PC-9 (cell line): ENCODE results near the gene LHX6. TPM values are rescaled to one million over a fixed set of nuclear protein-coding genes. Genes with fewer than 3 reads are reported as not detected.

Source experiments
- BruUV-seq: library from RNA; stranded (reverse); fragments of 400-500 nt; replicated peaks from 2 replicates; lab custom pipeline; 2021; lab: Mats Ljungman, UMichigan
- CTCF ChIA-PET: fragments of 300-600 bp; sonication (Branson Sonifier 250); formaldehyde crosslinking; loops from one replicate; lab custom pipeline; 2022; ENCODE audit warnings: antibody characterized with exemption; lab: Charles Lee
- POLR2A ChIA-PET: fragments of 300-600 bp; sonication (Branson Sonifier 250); formaldehyde crosslinking; loops from one replicate; lab custom pipeline; 2022; ENCODE audit warnings: antibody characterized with exemption; ENCODE audit not compliant: unreplicated experiment; lab: Charles Lee
- DNase-seq, 2 experiments: peaks; one replicate each; pipeline versions ENCODE4 v3.0.0 to v3.0.0-alpha.2; 2015 to 2022; ENCODE audit warnings: mixed read lengths in 1 of 2
- H2AFZ ChIP-seq: fragments of 200-600 bp; sonication (generic); 2 replicates; pipeline ENCODE4 v1.8.1; 2017; ENCODE audit warnings: antibody characterized with exemption
- H3F3A ChIP-seq: fragments of 200-600 bp; sonication (generic); 2 replicates; pipeline ENCODE4 v1.8.1; 2017; ENCODE audit warnings: antibody characterized with exemption, mild to moderate bottlenecking, low read depth; ENCODE audit not compliant: insufficient read depth
- H3K27ac ChIP-seq: fragments of 200-600 bp; sonication (generic); 2 replicates; pipeline ENCODE4 v1.6.1; 2016; ENCODE audit warnings: mixed run types
- H3K27me3 ChIP-seq: fragments of 200-600 bp; sonication (generic); 2 replicates; pipeline ENCODE4 v1.6.1; 2016; ENCODE audit warnings: low read depth, mixed run types; ENCODE audit not compliant: insufficient read depth
- H3K36me3 ChIP-seq: fragments of 200-600 bp; sonication (generic); 2 replicates; pipeline ENCODE4 v1.6.1; 2016; ENCODE audit warnings: low read depth, mixed run types
- H3K4me1 ChIP-seq: fragments of 200-600 bp; sonication (generic); replicated peaks from 2 replicates; pipeline ENCODE4 v1.6.1; 2016; ENCODE audit warnings: mixed run types; ENCODE audit not compliant: insufficient read depth
- H3K4me2 ChIP-seq: fragments of 200-600 bp; sonication (generic); 2 replicates; pipeline ENCODE4 v1.6.1; 2017; ENCODE audit warnings: mixed run types
- H3K4me3 ChIP-seq: fragments of 200-600 bp; sonication (generic); 2 replicates; pipeline ENCODE4 v1.6.1; 2016; ENCODE audit warnings: mixed run types
- H3K79me2 ChIP-seq: fragments of 200-600 bp; sonication (generic); 2 replicates; pipeline ENCODE4 v1.6.1; 2017; ENCODE audit warnings: low read depth, mixed run types
- H3K9me2 ChIP-seq: fragments of 200-600 bp; sonication (generic); 2 replicates; pipeline ENCODE4 v1.8.1; 2017; ENCODE audit warnings: mild to moderate bottlenecking; ENCODE audit not compliant: insufficient read depth
- H3K9me3 ChIP-seq: fragments of 200-600 bp; sonication (generic); 2 replicates; pipeline ENCODE4 v1.8.1; 2016; ENCODE audit warnings: low read depth; ENCODE audit not compliant: insufficient read depth
- H4K20me1 ChIP-seq: fragments of 200-600 bp; sonication (generic); 2 replicates; pipeline ENCODE4 v1.8.1; 2017; ENCODE audit not compliant: insufficient read depth
- EZH2 ChIP-seq: fragments of 200-600 bp; sonication (generic); IDR thresholded peaks from 2 replicates; pipeline ENCODE4 v1.8.0; 2017; ENCODE audit warnings: antibody characterized with exemption, low read depth
- intact Hi-C: fragments of 100-400 bp; cut with micrococcal nuclease; formaldehyde crosslinking; loops from one replicate; pipeline ENCODE4 v1.10.0; 2022; ENCODE audit not compliant: unreplicated experiment
- total RNA-seq: library from RNA; stranded (reverse); gene quantifications from 2 replicates; pipeline ENCODE4 v1.2.3, GENCODE V29; 2021
- TF ChIP-seq, protein P1 (sequence below): fragments of 200-600 bp; sonication (generic); conservative IDR thresholded peaks from 2 replicates; pipeline ENCODE4 v1.6.1; 2017; ENCODE audit warnings: mixed run types, antibody characterized with exemption, mild to moderate bottlenecking, moderate library complexity

Gene LHX6
- total RNA-seq, 1 experiment from 2014 or later = not detected

DNA sequence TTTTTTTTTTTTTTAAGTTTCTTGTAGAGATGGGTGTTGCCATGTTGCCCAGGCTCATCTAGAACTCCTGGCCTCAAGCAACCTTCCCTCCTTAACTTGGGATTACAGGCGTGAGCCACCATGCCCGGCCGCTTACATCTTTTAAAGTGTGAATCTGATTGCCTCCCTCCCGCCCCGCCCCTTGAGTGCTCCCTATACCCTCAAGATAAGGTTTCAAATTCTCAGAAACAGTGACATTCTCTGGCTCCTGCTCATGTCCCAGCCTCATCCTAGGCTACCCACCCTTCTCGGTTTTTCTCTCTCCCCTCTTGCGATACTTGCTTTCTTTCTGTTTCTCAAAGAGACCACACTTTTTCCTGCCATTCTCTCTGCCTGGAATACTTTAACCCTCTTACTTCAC lies 56.6 kb downstream of the LHX6 start:
- Histone ChIP-seq H3K4me3 (no peak overlapping the region), H3K9me2 (no peaks in the 10 kb centered on the region), H3K4me1 (no peaks in the 10 kb centered on the region), H3F3A (no peaks in the 10 kb centered on the region), H2AFZ (no peak overlapping the region), H4K20me1 (no peaks in the 10 kb centered on the region), H3K27me3 (peaks cover 85% of the 10 kb centered on the region), H3K27ac (no peak overlapping the region), H3K4me2 (no peak overlapping the region), H3K36me3 (no peaks in the 10 kb centered on the region), H3K9me3 (no peaks in the 10 kb centered on the region), H3K79me2 (no peaks in the 10 kb centered on the region)
- DNase-seq = no peak
- intact Hi-C loops = no loop called here
- POLR2A ChIA-PET = no interaction called here
- BruUV-seq = no TSS peak
- no peak for TF ChIP-seq EZH2
- TF ChIP-seq, protein P1, sequence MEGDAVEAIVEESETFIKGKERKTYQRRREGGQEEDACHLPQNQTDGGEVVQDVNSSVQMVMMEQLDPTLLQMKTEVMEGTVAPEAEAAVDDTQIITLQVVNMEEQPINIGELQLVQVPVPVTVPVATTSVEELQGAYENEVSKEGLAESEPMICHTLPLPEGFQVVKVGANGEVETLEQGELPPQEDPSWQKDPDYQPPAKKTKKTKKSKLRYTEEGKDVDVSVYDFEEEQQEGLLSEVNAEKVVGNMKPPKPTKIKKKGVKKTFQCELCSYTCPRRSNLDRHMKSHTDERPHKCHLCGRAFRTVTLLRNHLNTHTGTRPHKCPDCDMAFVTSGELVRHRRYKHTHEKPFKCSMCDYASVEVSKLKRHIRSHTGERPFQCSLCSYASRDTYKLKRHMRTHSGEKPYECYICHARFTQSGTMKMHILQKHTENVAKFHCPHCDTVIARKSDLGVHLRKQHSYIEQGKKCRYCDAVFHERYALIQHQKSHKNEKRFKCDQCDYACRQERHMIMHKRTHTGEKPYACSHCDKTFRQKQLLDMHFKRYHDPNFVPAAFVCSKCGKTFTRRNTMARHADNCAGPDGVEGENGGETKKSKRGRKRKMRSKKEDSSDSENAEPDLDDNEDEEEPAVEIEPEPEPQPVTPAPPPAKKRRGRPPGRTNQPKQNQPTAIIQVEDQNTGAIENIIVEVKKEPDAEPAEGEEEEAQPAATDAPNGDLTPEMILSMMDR = no peak
- CTCF ChIA-PET = interaction anchor here (0.5 kb wide), 1 partner anchor 59 kb away, joined by 3 read pairs; no protein-coding TSS in a partner anchor

DNA sequence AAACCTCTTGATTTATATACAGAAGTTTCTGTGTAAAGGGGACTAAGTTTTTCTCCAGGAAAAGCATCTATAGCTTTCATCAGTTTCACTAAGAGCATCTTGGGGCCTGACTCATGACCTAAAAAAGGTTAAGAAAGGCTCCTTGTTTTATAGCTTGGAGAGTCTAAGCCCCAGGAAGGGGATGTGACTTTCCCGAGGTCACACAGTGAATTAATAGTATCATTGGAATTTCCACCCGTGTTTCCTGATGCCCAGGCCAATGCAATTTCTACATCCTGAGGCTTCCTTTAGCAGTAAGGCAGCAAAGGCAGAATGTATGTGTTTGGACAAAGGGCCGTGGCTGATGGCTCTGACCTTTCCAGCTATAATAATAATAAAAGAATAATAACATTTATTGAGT lies 60.4 kb downstream of the LHX6 start:
- ChIA-PET POLR2A (no interaction called here), CTCF (no interaction called here)
- Histone ChIP-seq H3K79me2 (no peaks in the 10 kb centered on the region), H3K9me2 (no peaks in the 10 kb centered on the region), H2AFZ (no peak overlapping the region), H3K36me3 (no peaks in the 10 kb centered on the region), H3K27ac (no peak overlapping the region), H3F3A (no peaks in the 10 kb centered on the region), H3K4me3 (no peak overlapping the region), H3K4me1 (no peaks in the 10 kb centered on the region), H3K4me2 (no peak overlapping the region), H3K9me3 (no peaks in the 10 kb centered on the region), H3K27me3 (peaks cover 93% of the 10 kb centered on the region), H4K20me1 (no peaks in the 10 kb centered on the region)
- BruUV-seq = no TSS peak
- no peak for TF ChIP-seq EZH2
- TF ChIP-seq, protein P1 = no peak
- intact Hi-C loops = no loop called here
- DNase-seq = no peak

DNA sequence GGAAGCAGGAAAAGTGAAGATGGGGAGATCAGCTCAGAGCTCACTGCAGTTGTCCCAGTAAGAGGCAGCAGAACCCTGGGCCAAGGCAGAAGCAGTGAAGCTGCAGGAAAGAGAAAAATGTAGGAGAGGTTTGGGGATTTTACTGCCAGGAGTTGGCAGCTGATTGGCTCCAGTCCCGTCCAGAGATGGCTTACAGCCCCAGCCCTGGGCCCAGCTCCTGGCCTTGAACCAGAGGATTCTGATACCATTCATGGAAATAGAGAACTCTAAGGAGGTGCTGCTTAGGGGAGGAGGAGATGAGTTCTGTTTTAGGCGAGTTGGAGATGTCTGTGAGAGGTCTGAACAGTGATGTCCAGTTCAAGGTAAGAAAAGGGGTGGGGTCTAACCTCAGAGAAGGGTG lies 64.5 kb downstream of the LHX6 start:
- peaks cover 2% of the 10 kb centered on the region for H3K79me2 ChIP-seq
- H3K36me3 ChIP-seq = no peaks in the 10 kb centered on the region
- H2AFZ ChIP-seq = no peak overlapping the region
- no peak overlapping the region for H3K27ac ChIP-seq
- no peak for DNase-seq
- H3F3A ChIP-seq = no peaks in the 10 kb centered on the region
- H3K4me1 ChIP-seq = no peaks in the 10 kb centered on the region
- intact Hi-C loops = no loop called here
- H3K4me2 ChIP-seq = no peak overlapping the region
- TF ChIP-seq, protein P1 = no peak
- no peak for TF ChIP-seq EZH2
- no peaks in the 10 kb centered on the region for H4K20me1 ChIP-seq
- POLR2A ChIA-PET = no interaction called here
- no TSS peak for BruUV-seq
- no peaks in the 10 kb centered on the region for H3K9me3 ChIP-seq
- peaks cover 67% of the 10 kb centered on the region for H3K27me3 ChIP-seq
- H3K9me2 ChIP-seq = no peaks in the 10 kb centered on the region
- CTCF ChIA-PET = interaction anchor here (0.6 kb wide), 1 partner anchor 37 kb away, joined by 3 read pairs; no protein-coding TSS in a partner anchor
- H3K4me3 ChIP-seq = no peak overlapping the region
